Raji (cell line): ENCODE results near the gene ZNF316.

Experiments used
- POLR2A ChIP-seq: IDR thresholded peaks from 2 replicates; pipeline ENCODE4 v1.6.1; 2011; ENCODE audit warnings: low read depth, low read length, control low read depth; ENCODE audit not compliant: insufficient read depth

ZNF316 gene

DNA sequence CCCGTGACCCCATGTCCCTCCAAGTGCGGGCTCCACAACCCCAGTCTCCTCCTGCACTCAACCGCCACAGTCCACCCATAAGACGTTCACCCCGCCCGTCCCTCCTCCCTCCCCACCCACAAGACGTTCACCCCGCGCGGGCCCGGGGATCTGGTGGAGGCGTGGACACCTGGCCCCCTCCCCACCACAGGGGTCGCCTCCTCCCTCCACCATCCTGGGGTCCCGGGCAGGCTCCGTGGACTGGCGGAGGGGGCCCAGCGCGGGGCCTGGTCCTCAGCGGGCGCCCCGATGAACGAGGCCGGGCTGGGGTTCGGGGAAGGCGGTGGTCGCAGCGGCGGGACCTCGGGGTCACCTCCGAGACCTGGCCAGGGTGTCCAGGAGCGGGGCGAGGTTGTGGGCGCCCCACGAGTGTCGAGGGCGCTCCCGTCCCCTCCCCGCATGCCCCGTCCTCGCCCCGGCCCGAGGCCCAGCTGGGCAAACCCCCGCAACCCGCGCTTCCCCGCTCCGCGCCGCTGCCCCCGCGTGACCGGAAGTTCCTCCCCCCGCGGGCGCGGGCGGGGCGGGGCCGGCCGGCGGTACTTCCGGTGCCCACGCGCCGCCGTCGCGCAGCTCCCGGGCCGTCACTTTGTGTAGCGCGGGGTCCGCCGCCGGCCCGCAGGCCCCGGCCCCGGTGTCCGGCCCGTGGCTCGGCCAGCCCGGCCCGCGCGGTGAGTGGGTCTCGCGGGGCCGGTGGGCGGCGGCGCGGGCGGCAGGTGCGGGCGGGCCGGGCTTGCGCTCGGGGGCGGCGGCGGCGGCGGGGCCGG lies at the start of gene ZNF316:
ZNF316 (plus strand) TSS at position 578 of the 803 bp plus-strand sequence. CDS start 5,092 bp downstream, outside the sequence.
- peak; percentile 60 for TF ChIP-seq POLR2A

- no peak for TF ChIP-seq POLR2A
Observed at GRCh38 chr7:6588566-6588965, 48.6 kb upstream of the ZNF316 start.

DNA sequence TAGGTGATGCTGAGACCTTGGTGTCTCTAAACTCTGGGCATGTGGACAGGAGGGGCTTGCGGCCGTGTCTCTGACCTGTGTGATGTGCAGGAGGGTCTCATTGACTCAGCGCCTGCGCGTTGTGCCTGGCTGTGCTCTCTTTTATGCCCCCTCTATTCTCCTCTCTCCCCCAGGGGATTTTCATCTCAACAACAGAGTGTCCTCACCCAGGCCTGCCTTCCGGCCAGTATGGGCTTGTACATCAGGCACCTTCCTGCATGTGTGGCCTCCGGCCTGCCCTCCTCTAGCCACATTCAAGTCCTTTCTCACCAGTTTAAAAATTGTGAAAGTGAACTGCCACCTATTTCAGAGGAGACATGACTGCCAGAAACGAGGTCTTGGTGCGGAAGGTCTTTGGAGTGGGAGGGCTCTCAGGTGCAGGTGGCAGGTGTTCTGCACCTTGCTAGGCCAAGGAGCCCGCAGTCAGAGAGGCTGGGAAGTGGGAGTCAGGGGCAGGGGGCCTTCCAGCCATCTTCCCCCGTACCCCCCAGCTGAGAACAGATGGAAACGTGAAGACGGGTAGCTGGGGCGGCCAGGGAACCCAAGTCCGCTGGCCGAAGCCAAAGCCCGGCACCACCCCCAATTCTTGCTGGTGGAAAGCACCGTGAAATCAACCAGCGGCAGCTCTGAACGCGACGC lies 47.8 kb upstream of the ZNF316 start:
- no peak for TF ChIP-seq POLR2A

DNA sequence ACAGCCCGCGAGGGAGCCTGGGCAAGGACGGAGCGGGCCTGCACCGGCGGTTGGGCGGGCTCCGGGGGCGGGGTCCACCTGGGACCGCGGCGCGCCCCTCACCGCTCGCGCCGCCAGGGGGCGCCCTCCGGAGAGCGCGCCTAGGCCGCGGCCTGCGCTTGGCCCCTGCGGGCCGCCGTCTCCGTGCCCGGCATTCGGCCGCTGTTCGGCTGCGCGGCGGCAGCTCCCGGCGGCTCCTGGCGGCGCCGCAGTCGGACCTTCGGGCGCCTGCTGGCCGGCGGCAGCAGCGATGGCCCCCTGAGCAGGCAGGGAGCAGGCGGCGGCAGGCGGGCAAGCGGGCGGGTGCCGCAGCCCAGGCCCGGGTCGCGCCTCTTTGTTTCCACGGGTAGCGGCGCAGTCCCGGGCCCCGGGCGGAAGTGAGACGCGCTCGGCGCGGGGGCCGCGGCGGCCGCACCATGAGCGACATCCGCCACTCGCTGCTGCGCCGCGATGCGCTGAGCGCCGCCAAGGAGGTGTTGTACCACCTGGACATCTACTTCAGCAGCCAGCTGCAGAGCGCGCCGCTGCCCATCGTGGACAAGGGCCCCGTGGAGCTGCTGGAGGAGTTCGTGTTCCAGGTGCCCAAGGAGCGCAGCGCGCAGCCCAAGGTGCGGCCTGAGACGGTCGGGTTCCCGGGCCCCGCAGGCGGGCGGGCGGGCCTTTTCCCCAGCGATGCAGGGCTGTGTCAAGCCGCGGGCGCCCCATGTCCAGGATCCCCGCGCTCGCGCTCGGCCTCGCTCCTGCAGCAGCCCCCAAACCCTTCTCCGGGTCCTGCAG lies 47.1 kb upstream of the ZNF316 start, which contains the start of gene INTS15:
INTS15 (plus strand) TSS at position 193 of the 816 bp plus-strand sequence; CDS start at position 456, 263 bp downstream.
- TF ChIP-seq POLR2A = peak; percentile 81

DNA sequence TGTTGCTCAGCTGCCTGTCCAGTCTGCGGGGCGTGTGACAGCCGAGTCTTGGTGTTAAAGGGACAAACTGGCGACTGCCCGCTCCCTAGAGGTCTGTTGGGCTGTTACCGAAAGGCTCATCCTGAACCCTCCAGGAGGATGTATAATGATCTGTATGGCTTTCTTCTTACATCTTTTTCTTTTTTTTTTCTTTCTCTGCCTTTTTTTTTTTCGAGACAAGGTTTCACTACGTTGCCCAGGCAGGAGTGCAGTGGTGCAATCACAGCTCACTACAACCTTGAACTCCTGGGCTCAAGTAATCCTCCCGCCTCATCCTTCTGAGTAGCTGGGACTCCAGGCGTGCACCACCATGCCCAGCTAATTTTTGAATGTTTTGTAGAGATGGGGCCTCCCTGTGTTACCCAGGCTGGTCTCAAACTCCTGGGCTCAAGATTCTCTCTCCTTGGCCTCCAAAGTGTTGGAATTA lies 46.4 kb upstream of the ZNF316 start:
- TF ChIP-seq POLR2A = no peak

DNA sequence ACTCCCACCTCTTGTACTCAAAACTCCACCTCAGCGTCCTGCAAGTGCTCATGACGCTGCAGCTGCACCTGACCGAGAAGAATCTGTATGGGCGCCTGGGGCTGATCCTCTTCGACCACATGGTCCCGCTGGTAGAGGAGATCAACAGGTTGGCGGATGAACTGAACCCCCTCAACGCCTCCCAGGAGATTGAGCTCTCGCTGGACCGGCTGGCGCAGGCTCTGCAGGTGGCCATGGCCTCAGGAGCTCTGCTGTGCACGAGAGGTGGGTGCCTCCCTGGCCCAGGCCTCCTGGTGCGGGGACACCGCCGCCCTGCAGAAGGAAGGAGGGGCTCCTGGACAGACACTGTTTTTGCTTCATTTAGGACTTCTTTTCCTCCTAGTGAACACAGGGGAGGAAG lies 37.0 kb upstream of the ZNF316 start:
- TF ChIP-seq POLR2A = no peak

DNA sequence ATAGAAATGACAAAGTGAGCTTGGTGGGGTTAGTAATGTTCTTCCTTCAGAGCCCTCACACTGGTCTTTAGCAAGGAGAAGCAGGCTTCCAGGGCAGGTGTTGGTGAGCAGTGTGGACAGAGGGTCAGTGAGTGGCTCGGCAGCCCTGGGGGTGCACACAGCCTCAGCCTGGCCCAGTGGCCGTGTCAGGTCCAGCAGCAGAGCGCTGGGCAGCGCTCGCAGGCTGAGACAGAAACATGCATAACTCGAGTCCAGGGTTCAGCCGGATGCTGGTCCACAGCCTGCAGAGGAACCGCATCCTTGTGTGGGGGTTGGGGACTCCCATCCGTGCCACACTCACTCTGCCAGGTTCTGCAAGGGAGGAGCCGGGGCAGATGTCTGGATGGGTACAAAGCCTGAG lies 32.7 kb upstream of the ZNF316 start:
- TF ChIP-seq POLR2A = no peak

DNA sequence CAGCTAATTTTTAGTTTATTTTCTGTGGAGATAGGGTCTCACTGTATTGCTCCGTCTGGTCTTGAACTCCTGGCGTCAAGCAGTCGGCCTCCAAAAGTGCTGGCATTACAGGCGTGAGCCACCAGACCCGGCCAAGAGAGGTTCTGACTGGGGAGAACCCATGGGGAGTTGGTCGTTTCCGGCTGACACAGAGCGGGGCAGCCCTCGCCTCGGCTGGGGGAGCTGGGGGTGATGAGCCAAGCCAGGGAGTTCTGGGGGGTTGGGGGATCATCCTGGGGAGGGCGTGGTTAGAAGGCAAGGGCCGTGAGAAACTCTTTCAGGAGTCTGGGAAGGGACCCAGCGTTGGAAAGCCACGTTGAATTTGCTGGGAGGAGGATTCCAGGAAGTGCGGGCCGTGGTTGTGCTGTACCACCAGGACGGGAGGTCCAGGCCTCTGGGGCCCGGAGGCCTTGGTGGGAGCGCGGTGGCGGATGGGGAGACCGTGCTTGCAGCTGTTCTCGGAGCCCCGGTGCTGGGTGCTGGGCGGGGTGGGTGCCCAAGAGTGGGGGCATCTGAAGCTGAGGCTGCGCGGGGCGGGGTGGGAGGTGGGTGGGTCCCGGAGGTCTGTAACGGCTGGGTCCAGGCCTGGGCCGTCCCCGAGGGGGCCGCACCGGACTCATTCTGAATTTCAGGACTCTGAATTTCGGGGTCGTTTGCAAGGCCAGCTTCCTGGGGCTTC lies 30.1 kb upstream of the ZNF316 start:
- no peak for TF ChIP-seq POLR2A

GRCh38 chr7:6607651-6608051 lies 29.5 kb upstream of the ZNF316 start:
- TF ChIP-seq POLR2A = no peak

GRCh38 chr7:6608081-6608480 lies 29.0 kb upstream of the ZNF316 start:
- TF ChIP-seq POLR2A = no peak

GRCh38 chr7:6608794-6609193 lies 28.3 kb upstream of the ZNF316 start:
- no peak for TF ChIP-seq POLR2A

DNA sequence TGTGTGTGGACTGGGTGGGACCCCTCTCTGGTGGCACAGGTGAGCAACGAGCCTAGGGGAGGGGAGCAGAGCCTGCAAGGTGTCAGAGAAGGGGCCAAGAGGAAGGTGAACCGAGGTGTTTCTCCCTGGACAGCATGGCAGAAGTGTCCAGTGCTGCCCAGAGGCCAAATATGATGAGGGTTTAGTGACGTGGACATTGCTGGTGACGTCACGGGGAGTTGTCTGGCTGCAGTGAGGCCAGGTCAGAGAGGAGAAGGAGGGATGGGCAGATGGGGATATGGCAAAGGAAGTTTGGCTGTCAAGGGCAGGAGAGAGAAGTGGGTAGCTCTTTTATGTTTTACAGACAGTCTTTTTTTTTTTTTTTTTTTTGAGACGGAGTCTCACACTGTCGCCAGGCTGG lies 24.3 kb upstream of the ZNF316 start:
- TF ChIP-seq POLR2A = no peak

DNA sequence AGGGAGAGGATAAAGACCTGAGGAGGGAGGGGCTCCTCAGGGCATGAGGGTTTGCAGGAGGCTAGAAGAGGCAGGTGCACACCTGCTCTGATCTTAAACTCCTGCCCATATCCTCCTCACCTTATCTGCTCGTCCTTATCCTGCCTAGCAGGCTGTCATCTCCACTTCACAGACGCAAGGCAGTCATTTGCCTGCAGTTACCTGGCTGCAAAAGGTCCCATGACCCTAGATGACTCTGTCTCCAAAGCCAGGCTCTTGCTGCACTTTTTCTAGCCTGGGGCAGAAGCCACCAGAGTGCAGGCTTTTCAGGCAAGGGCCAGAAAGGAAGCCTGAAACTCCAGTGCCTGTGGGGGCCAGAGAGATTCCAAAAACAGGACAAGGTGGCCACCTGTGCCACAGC lies 23.4 kb upstream of the ZNF316 start:
- TF ChIP-seq POLR2A = no peak

- TF ChIP-seq POLR2A = no peak
Observed at GRCh38 chr7:6614953-6615722, 22.0 kb upstream of the ZNF316 start, which contains the start of gene ZNF853. Gene ZNF853, plus strand, starts transcription at chr7:6615610. Its CDS starts 565 bp downstream, at chr7:6616175.
